KMS-11 (cell line): ENCODE measurements around the gene TFAP2E.
A peak's percentile ranks its signal among the peaks of the same experiment; 100 is the strongest.

ENCODE experiments used
- H2AFZ ChIP-seq: fragments of 200-600 bp; sonication (generic); 2 replicates; pipeline ENCODE4 v1.6.1; 2016; ENCODE audit warnings: antibody characterized with exemption, mixed run types, low read depth
- H3K27ac ChIP-seq: fragments of 200-600 bp; sonication (generic); 2 replicates; pipeline ENCODE4 v1.6.1; 2016; ENCODE audit warnings: mild to moderate bottlenecking, mixed run types
- H3K27me3 ChIP-seq: fragments of 200-600 bp; sonication (generic); 2 replicates; pipeline ENCODE4 v1.6.1; 2017; ENCODE audit warnings: mild to moderate bottlenecking, low read depth, mixed run types, moderate library complexity; ENCODE audit not compliant: insufficient read depth
- H3K36me3 ChIP-seq: fragments of 200-600 bp; sonication (generic); 2 replicates; pipeline ENCODE4 v1.6.1; 2017; ENCODE audit warnings: mild to moderate bottlenecking, mixed run types; ENCODE audit not compliant: insufficient read depth
- H3K4me1 ChIP-seq: fragments of 200-600 bp; sonication (generic); 2 replicates; pipeline ENCODE4 v1.6.1; 2016; ENCODE audit warnings: mild to moderate bottlenecking, low read depth, mixed run types; ENCODE audit not compliant: poor library complexity, severe bottlenecking
- H3K4me2 ChIP-seq: fragments of 200-600 bp; sonication (generic); 2 replicates; pipeline ENCODE4 v1.7.0; 2016; ENCODE audit warnings: mild to moderate bottlenecking, mixed run types
- H3K4me3 ChIP-seq: fragments of 200-600 bp; sonication (generic); IDR thresholded peaks from 2 replicates; pipeline ENCODE4 v1.6.1; 2017; ENCODE audit warnings: low read depth, low read length, mixed read lengths; ENCODE audit not compliant: insufficient read depth
- H3K79me2 ChIP-seq: fragments of 200-600 bp; sonication (generic); 2 replicates; pipeline ENCODE4 v1.6.1; 2016; ENCODE audit warnings: low read depth, mixed run types; ENCODE audit not compliant: insufficient read depth
- H3K9ac ChIP-seq: fragments of 200-600 bp; sonication (generic); 2 replicates; pipeline ENCODE4 v1.6.1; 2016; ENCODE audit warnings: mild to moderate bottlenecking, mixed run types
- H4K20me1 ChIP-seq: fragments of 200-600 bp; sonication (generic); 2 replicates; pipeline ENCODE4 v1.6.1; 2016; ENCODE audit warnings: mild to moderate bottlenecking, mixed run types; ENCODE audit not compliant: insufficient read depth
- CTCF ChIP-seq: fragments of 200-600 bp; sonication (generic); conservative IDR thresholded peaks from 2 replicates; pipeline ENCODE4 v1.6.1; 2017; ENCODE audit warnings: low read depth, mild to moderate bottlenecking, antibody characterized with exemption, low read length, moderate library complexity, mixed read lengths

TFAP2E gene

GRCh38 chr1:35563166-35563565 is 9.9 kb upstream of the TFAP2E start:
- H3K4me1 ChIP-seq: peaks cover 10% of the 10 kb centered on the region
- no peak for TF ChIP-seq CTCF
- no peak overlapping the region for H3K9ac ChIP-seq
- no peak overlapping the region for H3K4me2 ChIP-seq
- H2AFZ ChIP-seq: no peak overlapping the region
- no peaks in the 10 kb centered on the region for H3K27me3 ChIP-seq
- no peaks in the 10 kb centered on the region for H4K20me1 ChIP-seq
- peaks cover 6% of the 10 kb centered on the region; the same call in 1 of the 2 replicates for H3K79me2 ChIP-seq
- no peaks in the 10 kb centered on the region for H3K36me3 ChIP-seq
- no peak overlapping the region for H3K27ac ChIP-seq
- no peak overlapping the region for H3K4me3 ChIP-seq

GRCh38 chr1:35564037-35564883 is 8.9 kb upstream of the TFAP2E start:
- Histone ChIP-seq H2AFZ (no peak overlapping the region), H3K4me2 (no peak overlapping the region), H3K36me3 (no peaks in the 10 kb centered on the region), H3K79me2 (no peaks in the 10 kb centered on the region), H4K20me1 (no peaks in the 10 kb centered on the region), H3K4me3 (no peak overlapping the region), H3K4me1 (peaks cover 2% of the 10 kb centered on the region), H3K9ac (no peak overlapping the region), H3K27me3 (no peaks in the 10 kb centered on the region), H3K27ac (no peak overlapping the region)
- peak; percentile 80 for TF ChIP-seq CTCF

GRCh38 chr1:35564884-35565741 is 8.0 kb upstream of the TFAP2E start:
- Histone ChIP-seq H3K36me3 (no peaks in the 10 kb centered on the region), H3K4me1 (no peaks in the 10 kb centered on the region), H3K9ac (no peak overlapping the region), H3K27me3 (no peaks in the 10 kb centered on the region), H2AFZ (no peak overlapping the region), H3K4me3 (no peak overlapping the region), H3K79me2 (no peaks in the 10 kb centered on the region), H3K27ac (no peak overlapping the region), H3K4me2 (no peak overlapping the region), H4K20me1 (no peaks in the 10 kb centered on the region)
- peak; percentile 24 for TF ChIP-seq CTCF

- no peaks in the 10 kb centered on the region for H4K20me1 ChIP-seq
- H3K9ac ChIP-seq: no peak overlapping the region
- no peak overlapping the region for H3K4me2 ChIP-seq
- H2AFZ ChIP-seq: no peak overlapping the region
- H3K79me2 ChIP-seq: no peaks in the 10 kb centered on the region
- H3K27me3 ChIP-seq: no peaks in the 10 kb centered on the region
- TF ChIP-seq CTCF: no peak
- H3K27ac ChIP-seq: no peak overlapping the region
- H3K4me1 ChIP-seq: no peaks in the 10 kb centered on the region
- H3K4me3 ChIP-seq: no peak overlapping the region
- H3K36me3 ChIP-seq: no peaks in the 10 kb centered on the region
These were observed 7.4 kb upstream of the TFAP2E start for GRCh38 chr1:35565742-35566133.
